Measurements from ENCODE around the gene HES6. TPM values are rescaled to one million over a fixed set of nuclear protein-coding genes. Genes with fewer than 3 reads are reported as not detected.

The HES6 gene
- total RNA-seq, 1 experiment from 2014 or later: 10.1 TPM

- DNase-seq (ENCODE audit: extremely low read depth, low read depth): no peak
Observed at GRCh38 chr2:238237431-238238135, 2.3 kb downstream of the HES6 start.

- no peak for DNase-seq (ENCODE audit: extremely low read depth, low read depth)
Observed at GRCh38 chr2:238236571-238236970, 3.3 kb downstream of the HES6 start.

- no peak for DNase-seq (ENCODE audit: extremely low read depth, low read depth)
Observed at GRCh38 chr2:238235856-238236255, 4.0 kb downstream of the HES6 start.

GRCh38 chr2:238235331-238235732, 4.5 kb downstream of the HES6 start:
- no peak for DNase-seq (ENCODE audit: extremely low read depth, low read depth)

GRCh38 chr2:238233625-238234024, 6.2 kb downstream of the HES6 start:
- DNase-seq (ENCODE audit: extremely low read depth, low read depth): no peak

GRCh38 chr2:238231809-238232208, 8.0 kb downstream of the HES6 start:
- no peak for DNase-seq (ENCODE audit: extremely low read depth, low read depth)

- no peak for DNase-seq (ENCODE audit: extremely low read depth, low read depth)
Observed at GRCh38 chr2:238231251-238231793, 8.5 kb downstream of the HES6 start.

- no peak for DNase-seq (ENCODE audit: extremely low read depth, low read depth)
Observed at GRCh38 chr2:238230699-238231098, 9.1 kb downstream of the HES6 start.

- DNase-seq (ENCODE audit: extremely low read depth, low read depth): no peak
Observed at GRCh38 chr2:238228700-238229099, 11.1 kb downstream of the HES6 start.

- DNase-seq (ENCODE audit: extremely low read depth, low read depth): no peak
Observed at GRCh38 chr2:238227587-238228032, 12.2 kb downstream of the HES6 start.

- no peak for DNase-seq (ENCODE audit: extremely low read depth, low read depth)
Observed at GRCh38 chr2:238226698-238227586, 12.9 kb downstream of the HES6 start.

GRCh38 chr2:238225911-238226697, 13.7 kb downstream of the HES6 start:
- no peak for DNase-seq (ENCODE audit: extremely low read depth, low read depth)

- no peak for DNase-seq (ENCODE audit: extremely low read depth, low read depth)
Observed at GRCh38 chr2:238225121-238225520, 14.7 kb downstream of the HES6 start.

GRCh38 chr2:238224356-238225035, 15.3 kb downstream of the HES6 start:
- DNase-seq (ENCODE audit: extremely low read depth, low read depth): no peak

- DNase-seq (ENCODE audit: extremely low read depth, low read depth): no peak
Observed at GRCh38 chr2:238220892-238221521, 18.8 kb downstream of the HES6 start.

- no peak for DNase-seq (ENCODE audit: extremely low read depth, low read depth)
Observed at GRCh38 chr2:238220274-238220891, 19.5 kb downstream of the HES6 start.

- DNase-seq (ENCODE audit: extremely low read depth, low read depth): no peak
Observed at GRCh38 chr2:238216651-238217184, 23.1 kb downstream of the HES6 start.

GRCh38 chr2:238207006-238207405, 32.8 kb downstream of the HES6 start:
- DNase-seq (ENCODE audit: extremely low read depth, low read depth): no peak

All from NCI-H460 (cell line).